ENCODE measurements around the gene BRSK2. TPM values are rescaled to one million over a fixed set of nuclear protein-coding genes. Genes with fewer than 3 reads are reported as not detected.

The BRSK2 gene
- total RNA-seq, 4 donors from 2014 or later, result 0.35 to 6.4 (median 0.40) TPM; not detected in 1

- Histone ChIP-seq H3K27me3 (no peaks in the 10 kb centered on the region), H3K4me3 (no peak overlapping the region), H3K27ac (no peak overlapping the region), H3K4me1 (no peaks in the 10 kb centered on the region), H3K36me3 (no peaks in the 10 kb centered on the region), H3K9me3 (no peaks in the 10 kb centered on the region)
- DNase-seq, result peak in 2 of 3 donors; percentile 66 to 68
- no peak for TF ChIP-seq CTCF (IDR thresholded peaks at IDR 0.05)
- no peak for TF ChIP-seq POLR2A (IDR thresholded peaks at IDR 0.05)
These were observed 12.0 kb downstream of the BRSK2 start for GRCh38 chr11:1401656-1402221.

GRCh38 chr11:1402355-1403077, 12.8 kb downstream of the BRSK2 start:
- no peaks in the 10 kb centered on the region for H3K4me1 ChIP-seq
- DNase-seq, result no peak
- no peak overlapping the region for H3K27ac ChIP-seq
- H3K4me3 ChIP-seq, result no peak overlapping the region
- H3K36me3 ChIP-seq, result no peaks in the 10 kb centered on the region
- H3K9me3 ChIP-seq, result no peaks in the 10 kb centered on the region
- no peaks in the 10 kb centered on the region for H3K27me3 ChIP-seq
- TF ChIP-seq CTCF (IDR thresholded peaks at IDR 0.05) (no peak), POLR2A (IDR thresholded peaks at IDR 0.05) (no peak)

GRCh38 chr11:1403078-1403620, 13.4 kb downstream of the BRSK2 start:
- Histone ChIP-seq H3K4me1 (no peaks in the 10 kb centered on the region), H3K36me3 (no peaks in the 10 kb centered on the region), H3K27ac (no peak overlapping the region), H3K4me3 (no peak overlapping the region), H3K27me3 (no peaks in the 10 kb centered on the region), H3K9me3 (no peaks in the 10 kb centered on the region)
- no peak for DNase-seq
- TF ChIP-seq CTCF (IDR thresholded peaks at IDR 0.05), result no peak
- no peak for TF ChIP-seq POLR2A (IDR thresholded peaks at IDR 0.05)

- Histone ChIP-seq H3K27ac (no peak overlapping the region), H3K27me3 (no peaks in the 10 kb centered on the region), H3K4me1 (no peaks in the 10 kb centered on the region)
These were observed 14.2 kb downstream of the BRSK2 start for GRCh38 chr11:1403721-1404460.

More at GRCh38 chr11:1403721-1404460, 14.2 kb downstream of the BRSK2 start:
- Histone ChIP-seq H3K4me3 (no peak overlapping the region), H3K9me3 (no peaks in the 10 kb centered on the region), H3K36me3 (no peaks in the 10 kb centered on the region)
- DNase-seq, result no peak
- no peak for TF ChIP-seq CTCF (IDR thresholded peaks at IDR 0.05)
- no peak for TF ChIP-seq POLR2A (IDR thresholded peaks at IDR 0.05)

Data from Peyer's patch (tissue), 4 donors.